Spleen (tissue), 7 donors: ENCODE results near the gene ASNS.

Source experiments
- POLR2AphosphoS5 ChIP-seq, 3 donors: sonication (generic); formaldehyde crosslinking; IDR thresholded peaks; one replicate each; pipeline ENCODE4 v1.5.1; 2017; ENCODE audit warnings: antibody characterized with exemption in 3 of 3
- TF ChIP-seq, protein P1 (sequence below), 11 experiments: fragments of 200-600 bp in 7 of 11; fragments of 450-650 bp in 4 of 11; sonication (generic) in 4 of 11; IDR thresholded peaks in 8 of 11; conservative IDR thresholded peaks in 3 of 11; 1 replicate in 7 of 11; 2 replicates in 4 of 11; pipeline versions ENCODE4 v1.4.0 to v1.8.0; 2016 to 2021; ENCODE audit warnings: antibody characterized with exemption in 11 of 11, inconsistent platforms in 4 of 11, mild to moderate bottlenecking in 1 of 11
- donor health status: DM: no; HTN: no; CAD: no; lungs with moderate emphysema.
- donor health status: DM: no; HTN: no; CAD: no.
- donor health status: DM: no; HTN: no; CAD: no.

DNA sequence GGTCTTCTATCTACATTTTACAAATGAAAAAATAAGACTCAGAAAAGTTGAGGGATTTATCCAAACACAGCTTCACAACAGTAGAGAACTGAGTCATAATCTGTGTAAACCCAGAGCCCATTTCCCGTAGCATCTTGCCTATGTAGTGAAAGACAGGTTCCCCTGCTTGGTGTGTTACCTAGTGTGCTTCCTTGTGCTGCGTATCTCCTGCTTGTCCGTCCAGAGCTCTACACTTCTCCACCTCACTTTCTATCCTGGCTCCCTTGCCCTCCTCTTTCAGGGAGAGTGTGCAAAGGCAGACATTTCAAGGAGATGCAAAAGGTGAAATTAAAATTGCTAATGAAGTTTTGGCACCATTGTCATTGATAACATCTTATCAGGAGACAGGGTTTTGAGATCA is 1.4 kb upstream of the ASNS start:
- TF ChIP-seq POLR2AphosphoS5 (IDR thresholded peaks at IDR 0.05), result no peak
- TF ChIP-seq, protein P1, sequence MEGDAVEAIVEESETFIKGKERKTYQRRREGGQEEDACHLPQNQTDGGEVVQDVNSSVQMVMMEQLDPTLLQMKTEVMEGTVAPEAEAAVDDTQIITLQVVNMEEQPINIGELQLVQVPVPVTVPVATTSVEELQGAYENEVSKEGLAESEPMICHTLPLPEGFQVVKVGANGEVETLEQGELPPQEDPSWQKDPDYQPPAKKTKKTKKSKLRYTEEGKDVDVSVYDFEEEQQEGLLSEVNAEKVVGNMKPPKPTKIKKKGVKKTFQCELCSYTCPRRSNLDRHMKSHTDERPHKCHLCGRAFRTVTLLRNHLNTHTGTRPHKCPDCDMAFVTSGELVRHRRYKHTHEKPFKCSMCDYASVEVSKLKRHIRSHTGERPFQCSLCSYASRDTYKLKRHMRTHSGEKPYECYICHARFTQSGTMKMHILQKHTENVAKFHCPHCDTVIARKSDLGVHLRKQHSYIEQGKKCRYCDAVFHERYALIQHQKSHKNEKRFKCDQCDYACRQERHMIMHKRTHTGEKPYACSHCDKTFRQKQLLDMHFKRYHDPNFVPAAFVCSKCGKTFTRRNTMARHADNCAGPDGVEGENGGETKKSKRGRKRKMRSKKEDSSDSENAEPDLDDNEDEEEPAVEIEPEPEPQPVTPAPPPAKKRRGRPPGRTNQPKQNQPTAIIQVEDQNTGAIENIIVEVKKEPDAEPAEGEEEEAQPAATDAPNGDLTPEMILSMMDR (IDR thresholded peaks at IDR 0.05 in 8 of 11, conservative IDR thresholded peaks at IDR 0.05 in 3 of 11), result no peak
